AG09319 (cell line): ENCODE measurements around the gene CLUH.

ENCODE experiments used
- DNase-seq: peaks from one replicate; pipeline ENCODE4 v3.0.0-alpha.2; 2010; ENCODE audit warnings: low read depth; ENCODE audit errors: extremely low read depth
- CTCF ChIP-seq: IDR thresholded peaks from 2 replicates; pipeline ENCODE4 v1.5.1; 2011; ENCODE audit warnings: low read depth, mild to moderate bottlenecking, inconsistent platforms, low read length, moderate library complexity

Gene CLUH

DNA sequence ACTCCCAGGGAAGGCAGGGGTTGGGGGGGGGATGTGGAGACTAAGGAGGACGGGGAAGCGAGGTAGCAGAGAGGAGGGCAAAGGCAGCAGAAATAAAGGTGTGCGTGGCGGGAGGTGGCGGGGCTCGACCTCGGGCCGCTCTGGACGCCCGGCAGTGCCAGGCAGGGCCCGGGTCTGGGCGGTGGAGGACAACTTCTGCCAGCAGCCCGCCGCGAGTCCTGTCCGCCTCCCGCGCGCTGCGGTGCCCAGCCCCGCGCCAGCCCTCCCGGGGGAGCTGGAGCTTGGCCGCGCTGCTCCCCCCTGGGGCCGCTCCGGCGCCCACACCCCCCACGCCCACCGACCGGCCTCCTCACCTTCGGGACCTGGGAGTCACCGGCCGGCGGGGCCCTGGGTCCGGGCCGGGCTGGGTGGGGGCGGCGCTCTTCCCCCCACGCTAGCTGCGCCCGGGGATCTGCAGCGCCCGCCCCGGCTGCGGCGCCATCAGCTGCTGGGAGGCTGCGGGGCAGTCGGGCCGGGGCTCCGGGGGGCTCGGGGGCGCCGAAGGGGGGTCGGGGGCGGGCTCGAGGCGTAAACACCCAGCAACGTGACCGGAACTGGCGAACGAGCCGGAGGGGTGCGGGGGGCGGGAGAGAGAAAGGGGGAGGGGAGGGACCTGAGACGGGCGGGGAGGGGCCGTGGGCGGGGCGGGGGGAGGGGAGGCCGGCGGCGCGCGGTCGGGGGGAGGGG, 37.7 kb upstream of the CLUH start, which contains the start of gene CCDC92B:
Gene CCDC92B, minus strand, starts transcription at position 595 of the 726 bp plus-strand sequence. CDS start 14,507 bp downstream, outside the sequence.
- DNase-seq, result no peak

DNA sequence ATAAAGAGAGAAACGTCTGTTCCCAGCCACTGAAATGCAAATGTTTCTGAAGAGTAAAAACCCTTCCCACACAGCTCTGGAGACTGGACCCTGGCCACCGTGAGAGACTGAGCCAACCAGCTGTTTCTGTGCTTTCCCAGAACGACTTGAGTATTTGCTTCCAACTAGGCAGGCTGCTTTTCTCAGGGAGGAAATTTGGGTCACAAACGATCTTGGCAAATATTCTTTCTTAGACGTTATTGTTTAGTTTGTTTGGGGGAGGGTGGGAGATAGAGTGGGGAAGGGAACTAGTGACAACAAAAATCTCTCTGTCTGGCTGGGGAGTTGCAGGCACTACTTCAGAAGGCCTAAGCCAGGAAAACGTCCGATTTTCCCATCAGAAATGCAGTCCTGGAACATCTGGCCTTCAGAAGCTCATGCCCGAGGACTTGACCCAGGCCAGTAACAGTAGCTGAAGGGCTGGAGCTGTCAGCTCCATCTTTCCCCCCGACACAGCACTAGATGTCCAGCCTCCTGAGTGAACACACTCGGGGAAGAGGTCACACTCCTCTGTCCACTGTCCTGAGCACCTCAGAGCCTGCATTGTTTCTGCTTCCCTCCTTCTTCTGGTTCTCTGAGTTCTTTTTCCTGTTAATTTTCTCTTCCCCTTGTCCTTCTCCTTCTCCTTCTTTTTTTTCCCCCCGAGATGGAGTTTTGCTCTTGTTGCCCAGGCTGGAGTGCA, 33.9 kb upstream of the CLUH start:
- DNase-seq, result no peak
- TF ChIP-seq CTCF, result no peak

More for the DNA sequence above, 37.7 kb upstream of the CLUH start, which contains the start of gene CCDC92B:
- no peak for TF ChIP-seq CTCF

DNA sequence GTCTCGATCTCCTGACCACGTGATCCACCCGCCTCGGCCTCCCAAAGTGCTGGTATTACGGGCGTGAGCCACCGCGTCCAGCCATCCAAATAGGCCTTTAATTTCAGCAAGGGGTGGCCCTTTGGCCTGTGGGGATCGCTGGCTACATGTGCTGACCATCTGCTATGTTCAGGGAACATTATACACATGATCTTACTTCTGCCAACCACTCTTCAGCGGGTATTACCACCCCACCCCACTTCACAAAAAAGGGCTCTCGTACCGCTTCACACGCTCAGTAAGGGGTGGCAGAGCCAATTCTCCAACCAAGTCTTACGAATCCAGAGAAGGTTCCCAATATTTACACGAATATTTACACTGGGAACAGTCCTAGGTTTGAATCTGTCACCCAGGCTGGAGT, 26.1 kb upstream of the CLUH start:
- DNase-seq, result no peak
- no peak for TF ChIP-seq CTCF

DNA sequence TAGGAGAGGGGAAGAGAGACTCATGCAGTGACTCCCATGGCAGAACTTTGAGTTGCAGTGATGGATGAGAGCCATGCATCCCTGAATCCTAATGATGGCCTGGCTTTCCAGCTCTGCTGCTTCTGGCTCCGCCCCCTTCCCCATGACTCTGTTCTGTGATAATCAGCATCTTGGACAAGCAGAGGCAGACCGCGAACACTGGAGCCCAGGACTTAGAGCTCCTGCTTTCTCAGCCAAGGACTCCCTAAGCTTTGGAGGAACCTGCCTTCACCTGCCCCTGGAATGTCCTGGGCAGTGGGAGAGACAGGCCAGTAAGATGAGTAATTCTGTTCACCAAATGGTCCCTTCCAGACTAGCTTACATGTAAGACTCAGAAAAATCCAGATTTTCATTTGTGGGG, 25.4 kb upstream of the CLUH start:
- no peak for TF ChIP-seq CTCF
- no peak for DNase-seq

- no peak for DNase-seq
- TF ChIP-seq CTCF, result no peak
Measured at GRCh38 chr17:2735896-2736295, 24.3 kb upstream of the CLUH start.

DNA sequence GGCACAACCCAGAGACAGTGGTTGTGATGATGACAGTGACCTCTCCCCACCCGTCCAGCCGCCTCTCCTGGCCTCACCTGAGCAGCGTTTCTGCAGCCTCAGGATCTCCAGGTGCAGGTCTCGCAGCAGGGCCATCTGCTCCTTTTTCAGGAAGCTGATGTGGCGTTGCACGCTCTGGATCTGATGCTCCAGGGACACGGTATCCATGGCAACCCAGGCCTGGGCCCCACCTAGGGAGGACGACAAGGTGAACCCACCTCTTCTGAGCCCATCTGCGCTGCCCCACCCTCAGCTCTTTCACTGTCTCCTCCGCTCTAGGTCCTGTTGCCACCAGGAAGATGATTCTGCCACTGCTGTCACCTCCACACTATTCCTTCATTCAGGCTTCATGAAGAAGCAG, 23.4 kb upstream of the CLUH start:
- no peak for DNase-seq
- TF ChIP-seq CTCF, result no peak

- DNase-seq, result no peak
- no peak for TF ChIP-seq CTCF
Measured at GRCh38 chr17:2731807-2732206, 20.2 kb upstream of the CLUH start.
